Effector memory CD8-positive, alpha-beta T cell (primary cell): ENCODE measurements around the gene MAP3K9.
A peak's percentile ranks its signal among the peaks of the same experiment; 100 is the strongest.

Experiments
- ATAC-seq: fragments of 150-1000 bp; cut with Tn5 transposase; replicated peaks from 2 replicates; pipeline ENCODE4 v1.10.0; 2021; ENCODE audit warnings: mild to moderate bottlenecking, moderate library complexity
- DNase-seq, 3 experiments: peaks; one replicate each; pipeline ENCODE4 v3.0.0; 2021
- H3K27ac Mint-ChIP-seq, 2 donors: one replicate each; pipeline ENCODE4 v1.8.0; 2022; ENCODE audit warnings: mild to moderate bottlenecking in 2 of 2, mixed read lengths in 2 of 2, moderate library complexity in 2 of 2
- H3K27me3 Mint-ChIP-seq, 2 donors: one replicate each; pipeline ENCODE4 v1.8.0; 2022; ENCODE audit warnings: mixed read lengths in 2 of 2
- H3K36me3 Mint-ChIP-seq: one replicate; pipeline ENCODE4 v1.8.0; 2022; ENCODE audit warnings: mild to moderate bottlenecking, moderate library complexity, mixed read lengths; ENCODE audit not compliant: insufficient read depth
- H3K4me1 Mint-ChIP-seq, 2 donors: one replicate each; pipeline ENCODE4 v1.8.0; 2022; ENCODE audit warnings: low read depth in 2 of 2, mixed read lengths in 2 of 2
- H3K4me3 Mint-ChIP-seq, 2 donors: one replicate each; pipeline ENCODE4 v1.8.0; 2022; ENCODE audit warnings: mild to moderate bottlenecking in 2 of 2, mixed read lengths in 2 of 2, moderate library complexity in 2 of 2
- H3K9me3 Mint-ChIP-seq, 2 donors: one replicate each; pipeline ENCODE4 v1.8.0; 2022; ENCODE audit warnings: mixed read lengths in 2 of 2

Gene MAP3K9

GRCh38 chr14:70789961-70790360, 19.4 kb downstream of the MAP3K9 start:
- no peaks in the 10 kb centered on the region for H3K9me3 Mint-ChIP-seq
- DNase-seq (no peak), ATAC-seq (no peak)
- no peak overlapping the region for H3K4me3 Mint-ChIP-seq
- H3K36me3 Mint-ChIP-seq = no peaks in the 10 kb centered on the region
- H3K4me1 Mint-ChIP-seq = peaks cover 0 to 2% of the 10 kb centered on the region in 2 donors
- no peak overlapping the region for H3K27ac Mint-ChIP-seq
- no peaks in the 10 kb centered on the region for H3K27me3 Mint-ChIP-seq

- Mint-ChIP-seq H3K9me3 (no peaks in the 10 kb centered on the region), H3K4me3 (no peak overlapping the region), H3K27me3 (no peaks in the 10 kb centered on the region), H3K36me3 (no peaks in the 10 kb centered on the region), H3K4me1 (peaks cover 0 to 2% of the 10 kb centered on the region in 2 donors), H3K27ac (no peak overlapping the region)
- DNase-seq (no peak), ATAC-seq (no peak)
These were observed 20.0 kb downstream of the MAP3K9 start for GRCh38 chr14:70789361-70789760.

- no peak overlapping the region for H3K4me3 Mint-ChIP-seq
- no peak for ATAC-seq
- no peaks in the 10 kb centered on the region for H3K9me3 Mint-ChIP-seq
- H3K4me1 Mint-ChIP-seq = peaks cover 0 to 2% of the 10 kb centered on the region in 2 donors
- H3K27ac Mint-ChIP-seq = no peak overlapping the region
- H3K27me3 Mint-ChIP-seq = no peaks in the 10 kb centered on the region
- H3K36me3 Mint-ChIP-seq = no peaks in the 10 kb centered on the region
- DNase-seq = no peak
These were observed 20.4 kb downstream of the MAP3K9 start for GRCh38 chr14:70788898-70789297.

GRCh38 chr14:70785556-70785955, 23.8 kb downstream of the MAP3K9 start:
- no peak for DNase-seq
- ATAC-seq = no peak
- Mint-ChIP-seq H3K27ac (no peak overlapping the region), H3K9me3 (no peaks in the 10 kb centered on the region), H3K36me3 (peaks cover 4% of the 10 kb centered on the region), H3K4me1 (peaks cover 0 to 9% of the 10 kb centered on the region in 2 donors), H3K4me3 (no peak overlapping the region), H3K27me3 (no peaks in the 10 kb centered on the region)

GRCh38 chr14:70784886-70785285, 24.4 kb downstream of the MAP3K9 start:
- peak overlapping the region in 1 of 2 donors; percentile 59 for H3K27ac Mint-ChIP-seq
- no peaks in the 10 kb centered on the region for H3K9me3 Mint-ChIP-seq
- ATAC-seq = no peak
- no peak for DNase-seq
- peaks cover 4% of the 10 kb centered on the region for H3K36me3 Mint-ChIP-seq
- peaks cover 0 to 9% of the 10 kb centered on the region in 2 donors for H3K4me1 Mint-ChIP-seq
- no peaks in the 10 kb centered on the region for H3K27me3 Mint-ChIP-seq
- no peak overlapping the region for H3K4me3 Mint-ChIP-seq

GRCh38 chr14:70782361-70782760, 27.0 kb downstream of the MAP3K9 start:
- no peak overlapping the region for H3K4me3 Mint-ChIP-seq
- H3K36me3 Mint-ChIP-seq = peaks cover 4% of the 10 kb centered on the region
- DNase-seq (no peak), ATAC-seq (no peak)
- H3K27ac Mint-ChIP-seq = no peak overlapping the region
- no peaks in the 10 kb centered on the region for H3K27me3 Mint-ChIP-seq
- no peaks in the 10 kb centered on the region for H3K9me3 Mint-ChIP-seq
- peaks cover 0 to 14% of the 10 kb centered on the region in 2 donors for H3K4me1 Mint-ChIP-seq

GRCh38 chr14:70780396-70781075, 28.8 kb downstream of the MAP3K9 start:
- Mint-ChIP-seq H3K4me3 (no peak overlapping the region), H3K27me3 (no peaks in the 10 kb centered on the region), H3K36me3 (peaks cover 4% of the 10 kb centered on the region), H3K4me1 (peaks cover 0 to 14% of the 10 kb centered on the region in 2 donors), H3K9me3 (no peaks in the 10 kb centered on the region), H3K27ac (peak overlapping the region in 1 of 2 donors; percentile 4)
- DNase-seq (no peak), ATAC-seq (peak; percentile 39)

GRCh38 chr14:70779667-70780066, 29.6 kb downstream of the MAP3K9 start:
- DNase-seq (no peak), ATAC-seq (no peak)
- H3K27ac Mint-ChIP-seq = no peak overlapping the region
- peaks cover 0 to 14% of the 10 kb centered on the region in 2 donors for H3K4me1 Mint-ChIP-seq
- H3K4me3 Mint-ChIP-seq = no peak overlapping the region
- H3K36me3 Mint-ChIP-seq = peaks cover 4% of the 10 kb centered on the region
- no peaks in the 10 kb centered on the region for H3K9me3 Mint-ChIP-seq
- H3K27me3 Mint-ChIP-seq = no peaks in the 10 kb centered on the region

GRCh38 chr14:70776197-70776596, 33.1 kb downstream of the MAP3K9 start:
- Mint-ChIP-seq H3K9me3 (no peaks in the 10 kb centered on the region), H3K36me3 (peaks cover 2% of the 10 kb centered on the region), H3K4me3 (no peak overlapping the region), H3K27ac (no peak overlapping the region), H3K4me1 (peaks cover 0 to 5% of the 10 kb centered on the region in 2 donors), H3K27me3 (no peaks in the 10 kb centered on the region)
- no peak for DNase-seq
- ATAC-seq = no peak

GRCh38 chr14:70773182-70773862, 36.0 kb downstream of the MAP3K9 start:
- ATAC-seq (no peak), DNase-seq (no peak)
- H3K4me1 Mint-ChIP-seq = no peaks in the 10 kb centered on the region
- H3K4me3 Mint-ChIP-seq = no peak overlapping the region
- no peaks in the 10 kb centered on the region for H3K27me3 Mint-ChIP-seq
- no peaks in the 10 kb centered on the region for H3K9me3 Mint-ChIP-seq
- peaks cover 2% of the 10 kb centered on the region for H3K36me3 Mint-ChIP-seq
- H3K27ac Mint-ChIP-seq = peak overlapping the region in 1 of 2 donors; percentile 69

- ATAC-seq = no peak
- no peak overlapping the region for H3K27ac Mint-ChIP-seq
- H3K4me1 Mint-ChIP-seq = no peaks in the 10 kb centered on the region
- H3K9me3 Mint-ChIP-seq = no peaks in the 10 kb centered on the region
- no peaks in the 10 kb centered on the region for H3K27me3 Mint-ChIP-seq
- H3K4me3 Mint-ChIP-seq = no peak overlapping the region
- DNase-seq = no peak
- H3K36me3 Mint-ChIP-seq = peaks cover 2% of the 10 kb centered on the region
These were observed 37.5 kb downstream of the MAP3K9 start for GRCh38 chr14:70771781-70772212.

GRCh38 chr14:70770490-70770889, 38.8 kb downstream of the MAP3K9 start:
- Mint-ChIP-seq H3K4me1 (no peaks in the 10 kb centered on the region), H3K4me3 (no peak overlapping the region), H3K27ac (no peak overlapping the region), H3K9me3 (no peaks in the 10 kb centered on the region), H3K36me3 (peaks cover 2% of the 10 kb centered on the region), H3K27me3 (no peaks in the 10 kb centered on the region)
- no peak for DNase-seq
- no peak for ATAC-seq

- no peaks in the 10 kb centered on the region for H3K4me1 Mint-ChIP-seq
- H3K36me3 Mint-ChIP-seq = peaks cover 2% of the 10 kb centered on the region
- H3K9me3 Mint-ChIP-seq = no peaks in the 10 kb centered on the region
- no peak overlapping the region for H3K27ac Mint-ChIP-seq
- no peak for ATAC-seq
- no peak for DNase-seq
- H3K27me3 Mint-ChIP-seq = no peaks in the 10 kb centered on the region
- H3K4me3 Mint-ChIP-seq = no peak overlapping the region
These were observed 49.9 kb downstream of the MAP3K9 start for GRCh38 chr14:70759398-70759797.

- H3K4me3 Mint-ChIP-seq = no peak overlapping the region
- H3K27me3 Mint-ChIP-seq = no peaks in the 10 kb centered on the region
- H3K27ac Mint-ChIP-seq = no peak overlapping the region
- H3K9me3 Mint-ChIP-seq = no peaks in the 10 kb centered on the region
- H3K36me3 Mint-ChIP-seq = peaks cover 2% of the 10 kb centered on the region
- no peak for DNase-seq
- H3K4me1 Mint-ChIP-seq = no peaks in the 10 kb centered on the region
- no peak for ATAC-seq
These were observed 53.7 kb downstream of the MAP3K9 start for GRCh38 chr14:70755655-70756054.
